Measurements from ENCODE around the gene ERBB2. TPM values are rescaled to one million over a fixed set of nuclear protein-coding genes. Genes with fewer than 3 reads are reported as not detected.
A peak's percentile ranks its signal among the peaks of the same experiment; 100 is the strongest.

ERBB2 gene
- polyA plus RNA-seq, 1 donor: 175 TPM

GRCh38 chr17:39665642-39666224 is 34.1 kb upstream of the ERBB2 start:
- DNase-seq: no peak
- Histone ChIP-seq H3K27ac (ENCODE audit: low read length) (no peak overlapping the region), H3K4me1 (ENCODE audit: control insufficient read depth, insufficient read depth, low read length) (peaks cover 31% of the 10 kb centered on the region), H3K9me3 (ENCODE audit: control insufficient read depth, low read depth, low read length) (peaks cover 4% of the 10 kb centered on the region), H3K4me3 (ENCODE audit: low read length) (no peak overlapping the region), H3K36me3 (ENCODE audit: control insufficient read depth, insufficient read depth, low read length) (peaks cover 20% of the 10 kb centered on the region), H3K27me3 (ENCODE audit: control insufficient read depth, insufficient read depth, low read length) (peaks cover 30% of the 10 kb centered on the region)
- no CpG with 5 or more reads among the region's 17 CpGs for WGBS (ENCODE audit: insufficient coverage, low lambda C conversion rate)

GRCh38 chr17:39666231-39666600 is 33.6 kb upstream of the ERBB2 start:
- no peak overlapping the region for H3K4me3 ChIP-seq (ENCODE audit: low read length)
- H3K27ac ChIP-seq (ENCODE audit: low read length): no peak overlapping the region
- peaks cover 30% of the 10 kb centered on the region for H3K27me3 ChIP-seq (ENCODE audit: control insufficient read depth, insufficient read depth, low read length)
- whole genome bisulfite sequencing (ENCODE audit: insufficient coverage, low lambda C conversion rate): no CpG with 5 or more reads among the region's 2 CpGs
- H3K36me3 ChIP-seq (ENCODE audit: control insufficient read depth, insufficient read depth, low read length): peaks cover 15% of the 10 kb centered on the region
- peaks cover 4% of the 10 kb centered on the region for H3K9me3 ChIP-seq (ENCODE audit: control insufficient read depth, low read depth, low read length)
- peaks cover 33% of the 10 kb centered on the region for H3K4me1 ChIP-seq (ENCODE audit: control insufficient read depth, insufficient read depth, low read length)
- DNase-seq: peak in 1 of 2 donors; percentile 37

- H3K4me3 ChIP-seq (ENCODE audit: low read length): peak overlapping the region; percentile 18
- peaks cover 30% of the 10 kb centered on the region for H3K27me3 ChIP-seq (ENCODE audit: control insufficient read depth, insufficient read depth, low read length)
- H3K4me1 ChIP-seq (ENCODE audit: control insufficient read depth, insufficient read depth, low read length): peaks cover 37% of the 10 kb centered on the region
- no peak overlapping the region for H3K27ac ChIP-seq (ENCODE audit: low read length)
- peaks cover 4% of the 10 kb centered on the region for H3K9me3 ChIP-seq (ENCODE audit: control insufficient read depth, low read depth, low read length)
- peaks cover 10% of the 10 kb centered on the region for H3K36me3 ChIP-seq (ENCODE audit: control insufficient read depth, insufficient read depth, low read length)
- DNase-seq: peak in 1 of 2 donors; percentile 56
- WGBS (ENCODE audit: insufficient coverage, low lambda C conversion rate): no CpG with 5 or more reads among the region's 11 CpGs
Observed at GRCh38 chr17:39666601-39667261, 33.1 kb upstream of the ERBB2 start.

- WGBS (ENCODE audit: insufficient coverage, low lambda C conversion rate): no CpG with 5 or more reads among the region's 49 CpGs
- Histone ChIP-seq H3K36me3 (ENCODE audit: control insufficient read depth, insufficient read depth, low read length) (peaks cover 4% of the 10 kb centered on the region), H3K4me1 (ENCODE audit: control insufficient read depth, insufficient read depth, low read length) (peaks cover 44% of the 10 kb centered on the region), H3K4me3 (ENCODE audit: low read length) (peak overlapping the region; percentile 18), H3K9me3 (ENCODE audit: control insufficient read depth, low read depth, low read length) (peaks cover 4% of the 10 kb centered on the region), H3K27ac (ENCODE audit: low read length) (no peak overlapping the region), H3K27me3 (ENCODE audit: control insufficient read depth, insufficient read depth, low read length) (peaks cover 30% of the 10 kb centered on the region)
- DNase-seq: peak in 1 of 2 donors; percentile 70
Observed at GRCh38 chr17:39667262-39667944, 32.5 kb upstream of the ERBB2 start.

GRCh38 chr17:39667945-39668924 is 31.6 kb upstream of the ERBB2 start, which contains the start of gene PNMT:
Gene PNMT, plus strand, starts transcription at chr17:39668453. Its CDS starts 23 bp downstream, at chr17:39668476.
- Histone ChIP-seq H3K27ac (ENCODE audit: low read length) (no peak within 1 kb of the TSS), H3K4me1 (ENCODE audit: control insufficient read depth, insufficient read depth, low read length) (peaks cover 48% of the 10 kb centered on the region), H3K9me3 (ENCODE audit: control insufficient read depth, low read depth, low read length) (peaks cover 4% of the 10 kb centered on the region), H3K4me3 (ENCODE audit: low read length) (peak within 1 kb of the TSS; percentile 18), H3K36me3 (ENCODE audit: control insufficient read depth, insufficient read depth, low read length) (no peaks in the 10 kb centered on the region), H3K27me3 (ENCODE audit: control insufficient read depth, insufficient read depth, low read length) (peaks cover 30% of the 10 kb centered on the region)
- WGBS (ENCODE audit: insufficient coverage, low lambda C conversion rate): 4% methylated on average over 9 of the region's 85 CpGs
- DNase-seq: peak in 1 of 2 donors; percentile 77

GRCh38 chr17:39669897-39670735 is 29.7 kb upstream of the ERBB2 start:
- no peak overlapping the region for H3K4me3 ChIP-seq (ENCODE audit: low read length)
- 100% methylated on average over 1 of the region's 23 CpGs for WGBS (ENCODE audit: insufficient coverage, low lambda C conversion rate)
- H3K27me3 ChIP-seq (ENCODE audit: control insufficient read depth, insufficient read depth, low read length): peaks cover 30% of the 10 kb centered on the region
- H3K27ac ChIP-seq (ENCODE audit: low read length): no peak overlapping the region
- H3K9me3 ChIP-seq (ENCODE audit: control insufficient read depth, low read depth, low read length): peaks cover 4% of the 10 kb centered on the region
- H3K4me1 ChIP-seq (ENCODE audit: control insufficient read depth, insufficient read depth, low read length): peaks cover 59% of the 10 kb centered on the region
- no peaks in the 10 kb centered on the region for H3K36me3 ChIP-seq (ENCODE audit: control insufficient read depth, insufficient read depth, low read length)
- no peak for DNase-seq

GRCh38 chr17:39670746-39671145 is 29.1 kb upstream of the ERBB2 start:
- peaks cover 65% of the 10 kb centered on the region for H3K4me1 ChIP-seq (ENCODE audit: control insufficient read depth, insufficient read depth, low read length)
- no CpG with 5 or more reads among the region's 4 CpGs for WGBS (ENCODE audit: insufficient coverage, low lambda C conversion rate)
- DNase-seq: no peak
- no peaks in the 10 kb centered on the region for H3K36me3 ChIP-seq (ENCODE audit: control insufficient read depth, insufficient read depth, low read length)
- H3K27ac ChIP-seq (ENCODE audit: low read length): no peak overlapping the region
- H3K9me3 ChIP-seq (ENCODE audit: control insufficient read depth, low read depth, low read length): peaks cover 3% of the 10 kb centered on the region
- no peak overlapping the region for H3K4me3 ChIP-seq (ENCODE audit: low read length)
- peaks cover 30% of the 10 kb centered on the region for H3K27me3 ChIP-seq (ENCODE audit: control insufficient read depth, insufficient read depth, low read length)

- H3K4me1 ChIP-seq (ENCODE audit: control insufficient read depth, insufficient read depth, low read length): peaks cover 67% of the 10 kb centered on the region
- no CpG with 5 or more reads among the region's 19 CpGs for WGBS (ENCODE audit: insufficient coverage, low lambda C conversion rate)
- peak in 1 of 2 donors; percentile 78 for DNase-seq
- H3K27me3 ChIP-seq (ENCODE audit: control insufficient read depth, insufficient read depth, low read length): peaks cover 22% of the 10 kb centered on the region
- H3K36me3 ChIP-seq (ENCODE audit: control insufficient read depth, insufficient read depth, low read length): peaks cover 4% of the 10 kb centered on the region
- H3K4me3 ChIP-seq (ENCODE audit: low read length): no peak overlapping the region
- no peaks in the 10 kb centered on the region for H3K9me3 ChIP-seq (ENCODE audit: control insufficient read depth, low read depth, low read length)
- H3K27ac ChIP-seq (ENCODE audit: low read length): peak overlapping the region; percentile 57
Observed at GRCh38 chr17:39671651-39672521, 28.0 kb upstream of the ERBB2 start.
